Mucosa of rectum (tissue), 2 donors: ENCODE measurements around the gene ZNF318.
A peak's percentile ranks its signal among the peaks of the same experiment; 100 is the strongest.

Experiments used
- H3K27ac ChIP-seq, 2 donors: one replicate each; pipeline ENCODE4 v1.7.0; 2013; ENCODE audit warnings: inconsistent platforms in 2 of 2, low read depth in 2 of 2, low read length in 2 of 2
- H3K27me3 ChIP-seq, 2 donors: one replicate each; pipeline ENCODE4 v1.7.0; 2013; ENCODE audit warnings: low read length in 2 of 2; ENCODE audit not compliant: control insufficient read depth in 2 of 2, insufficient read depth in 2 of 2
- H3K36me3 ChIP-seq, 2 donors: one replicate each; pipeline ENCODE4 v1.7.0; 2013; ENCODE audit warnings: low read length in 2 of 2; ENCODE audit not compliant: control insufficient read depth in 2 of 2, insufficient read depth in 2 of 2
- H3K4me1 ChIP-seq, 2 donors: one replicate each; pipeline ENCODE4 v1.7.0; 2013; ENCODE audit warnings: low read length in 2 of 2, mild to moderate bottlenecking in 1 of 2; ENCODE audit not compliant: control insufficient read depth in 2 of 2, insufficient read depth in 2 of 2
- H3K4me3 ChIP-seq, 2 donors: one replicate each; pipeline ENCODE4 v1.7.0; 2013; ENCODE audit warnings: low read length in 2 of 2
- H3K9ac ChIP-seq, 2 donors: one replicate each; pipeline ENCODE4 v1.7.0; 2013; ENCODE audit warnings: low read length in 2 of 2, low read depth in 1 of 2, mild to moderate bottlenecking in 1 of 2
- H3K9me3 ChIP-seq, 2 donors: one replicate each; pipeline ENCODE4 v1.7.0; 2013; ENCODE audit warnings: low read length in 2 of 2; ENCODE audit not compliant: control insufficient read depth in 2 of 2
- donor health status: healthy.
- donor health status: Normal muscosa, but diverticular disease.

ZNF318 gene

GRCh38 chr6:43295456-43295855 is 74.0 kb downstream of the ZNF318 start:
- H3K4me3 ChIP-seq, result no peak overlapping the region
- H3K4me1 ChIP-seq, result peaks cover 3 to 10% of the 10 kb centered on the region in 2 donors
- peaks cover 0 to 7% of the 10 kb centered on the region in 2 donors for H3K27me3 ChIP-seq
- H3K27ac ChIP-seq, result no peak overlapping the region
- no peaks in the 10 kb centered on the region for H3K9me3 ChIP-seq
- no peaks in the 10 kb centered on the region for H3K36me3 ChIP-seq
- H3K9ac ChIP-seq, result no peak overlapping the region

- Histone ChIP-seq H3K4me3 (no peak overlapping the region), H3K27ac (no peak overlapping the region), H3K9ac (no peak overlapping the region), H3K27me3 (peaks cover 0 to 7% of the 10 kb centered on the region in 2 donors), H3K9me3 (no peaks in the 10 kb centered on the region), H3K4me1 (peaks cover 3 to 14% of the 10 kb centered on the region in 2 donors), H3K36me3 (no peaks in the 10 kb centered on the region)
These were observed 74.9 kb downstream of the ZNF318 start for GRCh38 chr6:43294536-43294935.

GRCh38 chr6:43293698-43294097 is 75.7 kb downstream of the ZNF318 start:
- no peaks in the 10 kb centered on the region for H3K9me3 ChIP-seq
- H3K27me3 ChIP-seq, result peaks cover 0 to under 1% of the 10 kb centered on the region in 2 donors
- H3K4me3 ChIP-seq, result no peak overlapping the region
- H3K36me3 ChIP-seq, result no peaks in the 10 kb centered on the region
- H3K4me1 ChIP-seq, result peaks cover 3 to 14% of the 10 kb centered on the region in 2 donors
- H3K27ac ChIP-seq, result no peak overlapping the region
- no peak overlapping the region for H3K9ac ChIP-seq

GRCh38 chr6:43292763-43293318 is 76.6 kb downstream of the ZNF318 start:
- no peaks in the 10 kb centered on the region for H3K9me3 ChIP-seq
- H3K4me3 ChIP-seq, result no peak overlapping the region
- no peaks in the 10 kb centered on the region for H3K27me3 ChIP-seq
- no peak overlapping the region for H3K27ac ChIP-seq
- H3K36me3 ChIP-seq, result no peaks in the 10 kb centered on the region
- no peak overlapping the region for H3K9ac ChIP-seq
- H3K4me1 ChIP-seq, result peaks cover 5 to 23% of the 10 kb centered on the region in 2 donors

GRCh38 chr6:43292341-43292740 is 77.1 kb downstream of the ZNF318 start:
- no peak overlapping the region for H3K4me3 ChIP-seq
- no peaks in the 10 kb centered on the region for H3K27me3 ChIP-seq
- H3K9ac ChIP-seq, result no peak overlapping the region
- H3K36me3 ChIP-seq, result no peaks in the 10 kb centered on the region
- peaks cover 8 to 27% of the 10 kb centered on the region in 2 donors for H3K4me1 ChIP-seq
- H3K27ac ChIP-seq, result no peak overlapping the region
- H3K9me3 ChIP-seq, result no peaks in the 10 kb centered on the region

- H3K27ac ChIP-seq, result no peak overlapping the region
- H3K4me3 ChIP-seq, result no peak overlapping the region
- no peaks in the 10 kb centered on the region for H3K9me3 ChIP-seq
- peaks cover 8 to 33% of the 10 kb centered on the region in 2 donors for H3K4me1 ChIP-seq
- H3K9ac ChIP-seq, result no peak overlapping the region
- no peaks in the 10 kb centered on the region for H3K36me3 ChIP-seq
- H3K27me3 ChIP-seq, result no peaks in the 10 kb centered on the region
These were observed 77.7 kb downstream of the ZNF318 start for GRCh38 chr6:43291708-43292107.

GRCh38 chr6:43290905-43291355 is 78.5 kb downstream of the ZNF318 start:
- Histone ChIP-seq H3K27ac (peak overlapping the region; percentile 55 to 56), H3K9ac (no peak overlapping the region), H3K27me3 (no peaks in the 10 kb centered on the region), H3K4me1 (peaks cover 8 to 33% of the 10 kb centered on the region in 2 donors), H3K9me3 (no peaks in the 10 kb centered on the region), H3K36me3 (no peaks in the 10 kb centered on the region), H3K4me3 (no peak overlapping the region)

GRCh38 chr6:43290339-43290904 is 79.0 kb downstream of the ZNF318 start:
- no peak overlapping the region for H3K9ac ChIP-seq
- H3K9me3 ChIP-seq, result no peaks in the 10 kb centered on the region
- H3K4me1 ChIP-seq, result peaks cover 8 to 33% of the 10 kb centered on the region in 2 donors
- no peaks in the 10 kb centered on the region for H3K36me3 ChIP-seq
- no peak overlapping the region for H3K4me3 ChIP-seq
- H3K27me3 ChIP-seq, result no peaks in the 10 kb centered on the region
- peak overlapping the region; percentile 55 to 56 for H3K27ac ChIP-seq

- peak overlapping the region; percentile 52 to 62 for H3K27ac ChIP-seq
These were observed 81.4 kb downstream of the ZNF318 start for GRCh38 chr6:43287717-43288679.

More at GRCh38 chr6:43287717-43288679, 81.4 kb downstream of the ZNF318 start:
- Histone ChIP-seq H3K27me3 (no peaks in the 10 kb centered on the region), H3K4me1 (peaks cover 8 to 33% of the 10 kb centered on the region in 2 donors), H3K9me3 (no peaks in the 10 kb centered on the region), H3K36me3 (no peaks in the 10 kb centered on the region), H3K9ac (peak overlapping the region; percentile 26 to 38), H3K4me3 (peak overlapping the region in 1 of 2 donors; percentile 10)
